ENCODE measurements around the gene GGN. TPM values are rescaled to one million over a fixed set of nuclear protein-coding genes. Genes with fewer than 3 reads are reported as not detected.

The GGN gene
- total and polyA plus RNA-seq, 9 of the 15 experiments (the other 6 are each of a cell fraction or from before 2014, with no cell fraction given) = 0.15 to 0.33 TPM; not detected in 7

GRCh38 chr19:38374332-38375097 lies 13.3 kb downstream of the GGN start, which contains the start of gene PSMD8 (continued):
- TF ChIP-seq ZNF408 (CRISPR knock-in tag; IDR thresholded peaks at IDR 0.05; ENCODE audit: low read depth) (no peak), RBM14 (IDR thresholded peaks at IDR 0.05; ENCODE audit: borderline replicate concordance, insufficient read depth, low read depth, low read length) (0 out of 2 replicates have a peak, but pooled peaks have one; percentile 80), ZNF41 (CRISPR knock-in tag; conservative IDR thresholded peaks at IDR 0.05) (no peak), POLR3A (IDR thresholded peaks at IDR 0.05; ENCODE audit: borderline replicate concordance, extremely low read depth, insufficient read depth, insufficient read length) (no peak), NONO (IDR thresholded peaks at IDR 0.05; ENCODE audit: low read depth in 2 of 2, low read length in 1 of 2) (peak; percentile 76 to 77; a peak in 3 of 4 replicates), TBL1XR1 (IDR thresholded peaks at IDR 0.05; ENCODE audit: low read length in 2 of 2) (no peak), C11orf30 (IDR thresholded peaks at IDR 0.05; ENCODE audit: low read depth) (peak; percentile 72), YBX1 (IDR thresholded peaks at IDR 0.05) (no peak), CCAR2 (IDR thresholded peaks at IDR 0.05; ENCODE audit: low read depth, low read length) (no peak), ELK3 (CRISPR knock-in tag; IDR thresholded peaks at IDR 0.05) (no peak), ZFP36 (IDR thresholded peaks at IDR 0.05; ENCODE audit: low read depth, low read length, partially characterized antibody) (no peak), ZNF3 (CRISPR knock-in tag; IDR thresholded peaks at IDR 0.05) (no peak), NRF1 (conservative IDR thresholded peaks at IDR 0.05 in 1 of 2, IDR thresholded peaks at IDR 0.05 in 1 of 2) (peak; percentile 72 to 81), HINFP (tag; conservative IDR thresholded peaks at IDR 0.05; ENCODE audit: low read depth) (no peak), EZH2 (IDR thresholded peaks at IDR 0.05; ENCODE audit: borderline replicate concordance, low read depth, low read length) (no peak), TRIM24 (IDR thresholded peaks at IDR 0.05) (no peak), ZBTB11 (CRISPR knock-in tag; IDR thresholded peaks at IDR 0.05) (peak in 1 of 3 experiments; percentile 90; a peak in 2 of 6 replicates), CBFB (CRISPR knock-in tag; IDR thresholded peaks at IDR 0.05) (peak; percentile 50; the same call in 1 of the 2 replicates), ZNF445 (CRISPR knock-in tag; IDR thresholded peaks at IDR 0.05; ENCODE audit: low read depth) (no peak), SMAD1 (IDR thresholded peaks at IDR 0.05; ENCODE audit: low read depth, low read length, partially characterized antibody) (peak; percentile 79), MCM2 (IDR thresholded peaks at IDR 0.05; ENCODE audit: low read depth) (no peak)

Data from K562 (cell line).